ENCODE measurements around the gene KLHL13. TPM values are rescaled to one million over a fixed set of nuclear protein-coding genes. Genes with fewer than 3 reads are reported as not detected.

KLHL13 gene
- polyA plus RNA-seq, 1 donor from 2014 or later = 15.7 TPM

- Histone ChIP-seq H3K27me3 (ENCODE audit: insufficient read depth, low read depth, low read length) (no peaks in the 10 kb centered on the region), H3K4me3 (ENCODE audit: low read length) (no peak overlapping the region), H3K79me2 (replicated peaks; ENCODE audit: insufficient read depth, low read length) (no peaks in the 10 kb centered on the region), H3K9me2 (ENCODE audit: insufficient read depth, low read length) (no peaks in the 10 kb centered on the region), H3K9ac (ENCODE audit: low read length) (no peak overlapping the region), H2AFZ (ENCODE audit: low read depth, low read length) (no peak overlapping the region), H3K27ac (ENCODE audit: low read length) (no peak overlapping the region), H3K36me3 (ENCODE audit: insufficient read depth, low read length) (no peaks in the 10 kb centered on the region), H4K20me1 (ENCODE audit: insufficient read depth) (no peaks in the 10 kb centered on the region), H3K9me3 (ENCODE audit: low read length) (no peaks in the 10 kb centered on the region), H3F3A (ENCODE audit: insufficient read depth, low read length, poor library complexity, severe bottlenecking) (no peaks in the 10 kb centered on the region), H3K4me2 (ENCODE audit: low read length) (no peak overlapping the region)
- TF ChIP-seq POLR2AphosphoS5 (IDR thresholded peaks at IDR 0.05) = no peak
- TF ChIP-seq SMC3 (conservative IDR thresholded peaks at IDR 0.05; ENCODE audit: poor library complexity) = no peak
- TF ChIP-seq TAF1 (IDR thresholded peaks at IDR 0.05; ENCODE audit: low read depth) = no peak
- no peak for TF ChIP-seq RAD21 (conservative IDR thresholded peaks at IDR 0.05)
- TF ChIP-seq, protein P1, sequence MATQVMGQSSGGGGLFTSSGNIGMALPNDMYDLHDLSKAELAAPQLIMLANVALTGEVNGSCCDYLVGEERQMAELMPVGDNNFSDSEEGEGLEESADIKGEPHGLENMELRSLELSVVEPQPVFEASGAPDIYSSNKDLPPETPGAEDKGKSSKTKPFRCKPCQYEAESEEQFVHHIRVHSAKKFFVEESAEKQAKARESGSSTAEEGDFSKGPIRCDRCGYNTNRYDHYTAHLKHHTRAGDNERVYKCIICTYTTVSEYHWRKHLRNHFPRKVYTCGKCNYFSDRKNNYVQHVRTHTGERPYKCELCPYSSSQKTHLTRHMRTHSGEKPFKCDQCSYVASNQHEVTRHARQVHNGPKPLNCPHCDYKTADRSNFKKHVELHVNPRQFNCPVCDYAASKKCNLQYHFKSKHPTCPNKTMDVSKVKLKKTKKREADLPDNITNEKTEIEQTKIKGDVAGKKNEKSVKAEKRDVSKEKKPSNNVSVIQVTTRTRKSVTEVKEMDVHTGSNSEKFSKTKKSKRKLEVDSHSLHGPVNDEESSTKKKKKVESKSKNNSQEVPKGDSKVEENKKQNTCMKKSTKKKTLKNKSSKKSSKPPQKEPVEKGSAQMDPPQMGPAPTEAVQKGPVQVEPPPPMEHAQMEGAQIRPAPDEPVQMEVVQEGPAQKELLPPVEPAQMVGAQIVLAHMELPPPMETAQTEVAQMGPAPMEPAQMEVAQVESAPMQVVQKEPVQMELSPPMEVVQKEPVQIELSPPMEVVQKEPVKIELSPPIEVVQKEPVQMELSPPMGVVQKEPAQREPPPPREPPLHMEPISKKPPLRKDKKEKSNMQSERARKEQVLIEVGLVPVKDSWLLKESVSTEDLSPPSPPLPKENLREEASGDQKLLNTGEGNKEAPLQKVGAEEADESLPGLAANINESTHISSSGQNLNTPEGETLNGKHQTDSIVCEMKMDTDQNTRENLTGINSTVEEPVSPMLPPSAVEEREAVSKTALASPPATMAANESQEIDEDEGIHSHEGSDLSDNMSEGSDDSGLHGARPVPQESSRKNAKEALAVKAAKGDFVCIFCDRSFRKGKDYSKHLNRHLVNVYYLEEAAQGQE (IDR thresholded peaks at IDR 0.05; ENCODE audit: borderline replicate concordance) = no peak
- no peak for TF ChIP-seq MXI1 (conservative IDR thresholded peaks at IDR 0.05; ENCODE audit: poor library complexity, severe bottlenecking)
- no peak for TF ChIP-seq EP300 (conservative IDR thresholded peaks at IDR 0.05; ENCODE audit: poor library complexity, severe bottlenecking)
Observed at GRCh38 chrX:118062817-118063615, 53.6 kb downstream of the KLHL13 start.

DNA sequence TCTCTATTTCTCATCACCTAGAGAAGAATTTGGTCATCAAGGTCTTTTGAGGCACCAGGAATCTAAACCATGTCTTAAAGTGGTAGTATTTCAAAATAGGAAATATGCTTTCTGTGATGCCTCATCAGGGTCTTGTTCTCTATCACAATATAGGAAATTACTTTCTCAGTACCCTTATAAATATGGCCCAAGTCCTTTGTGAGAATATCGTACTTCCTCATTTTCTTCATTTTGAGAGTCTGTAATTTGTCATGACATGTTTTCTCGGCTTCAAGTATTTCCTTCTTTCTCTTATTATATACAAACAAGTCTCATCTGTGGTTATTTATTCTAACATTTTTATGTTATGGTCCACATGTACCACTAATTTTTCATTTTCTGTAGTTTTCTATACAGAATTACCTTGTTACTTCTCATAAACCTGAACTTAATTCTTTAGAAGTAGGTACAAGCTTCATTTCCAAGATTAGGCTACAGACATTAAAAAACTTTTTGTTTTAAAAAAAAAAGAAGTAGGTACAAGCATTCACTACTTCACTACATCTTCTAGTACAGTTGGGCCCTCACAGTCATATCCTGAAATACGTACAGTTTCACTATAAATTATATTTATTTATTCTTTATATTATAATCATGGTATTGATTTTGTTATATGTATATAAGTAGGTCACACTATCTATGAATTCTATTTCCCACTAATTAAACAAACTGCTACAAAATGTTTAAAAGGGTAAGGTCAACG is 54.4 kb downstream of the KLHL13 start:
- TF ChIP-seq EP300 (conservative IDR thresholded peaks at IDR 0.05; ENCODE audit: poor library complexity, severe bottlenecking) = no peak
- no peak for TF ChIP-seq SMC3 (conservative IDR thresholded peaks at IDR 0.05; ENCODE audit: poor library complexity)
- TF ChIP-seq CTCF (IDR thresholded peaks at IDR 0.05; ENCODE audit: poor library complexity, severe bottlenecking) = no peak
- no peak for TF ChIP-seq MXI1 (conservative IDR thresholded peaks at IDR 0.05; ENCODE audit: poor library complexity, severe bottlenecking)
- TF ChIP-seq POLR2AphosphoS5 (IDR thresholded peaks at IDR 0.05) = no peak
- TF ChIP-seq, protein P1 (IDR thresholded peaks at IDR 0.05; ENCODE audit: borderline replicate concordance) = no peak
- TF ChIP-seq TAF1 (IDR thresholded peaks at IDR 0.05; ENCODE audit: low read depth) = no peak
- TF ChIP-seq EZH2 (IDR thresholded peaks at IDR 0.05; ENCODE audit: borderline replicate concordance, insufficient read depth, low read length, poor library complexity, severe bottlenecking) = no peak
- TF ChIP-seq RAD21 (conservative IDR thresholded peaks at IDR 0.05) = no peak
- Histone ChIP-seq H3K36me3 (ENCODE audit: insufficient read depth, low read length) (no peaks in the 10 kb centered on the region), H3K9me2 (ENCODE audit: insufficient read depth, low read length) (no peaks in the 10 kb centered on the region), H3K27ac (ENCODE audit: low read length) (no peak overlapping the region), H2AFZ (ENCODE audit: low read depth, low read length) (no peak overlapping the region), H3K79me2 (replicated peaks; ENCODE audit: insufficient read depth, low read length) (no peaks in the 10 kb centered on the region), H3F3A (ENCODE audit: insufficient read depth, low read length, poor library complexity, severe bottlenecking) (no peaks in the 10 kb centered on the region), H3K4me3 (ENCODE audit: low read length) (no peak overlapping the region), H3K27me3 (ENCODE audit: insufficient read depth, low read depth, low read length) (no peaks in the 10 kb centered on the region), H3K4me2 (ENCODE audit: low read length) (no peak overlapping the region), H4K20me1 (ENCODE audit: insufficient read depth) (no peaks in the 10 kb centered on the region), H3K9ac (ENCODE audit: low read length) (no peak overlapping the region), H3K9me3 (ENCODE audit: low read length) (no peaks in the 10 kb centered on the region)
